ENCODE measurements around the gene FMO2.

FMO2 gene

GRCh38 chr1:171174560-171175294 lies 10.4 kb upstream of the FMO2 start:
- no peak for DNase-seq

- no peak for DNase-seq
These were observed 7.8 kb upstream of the FMO2 start for GRCh38 chr1:171177261-171177660.

DNA sequence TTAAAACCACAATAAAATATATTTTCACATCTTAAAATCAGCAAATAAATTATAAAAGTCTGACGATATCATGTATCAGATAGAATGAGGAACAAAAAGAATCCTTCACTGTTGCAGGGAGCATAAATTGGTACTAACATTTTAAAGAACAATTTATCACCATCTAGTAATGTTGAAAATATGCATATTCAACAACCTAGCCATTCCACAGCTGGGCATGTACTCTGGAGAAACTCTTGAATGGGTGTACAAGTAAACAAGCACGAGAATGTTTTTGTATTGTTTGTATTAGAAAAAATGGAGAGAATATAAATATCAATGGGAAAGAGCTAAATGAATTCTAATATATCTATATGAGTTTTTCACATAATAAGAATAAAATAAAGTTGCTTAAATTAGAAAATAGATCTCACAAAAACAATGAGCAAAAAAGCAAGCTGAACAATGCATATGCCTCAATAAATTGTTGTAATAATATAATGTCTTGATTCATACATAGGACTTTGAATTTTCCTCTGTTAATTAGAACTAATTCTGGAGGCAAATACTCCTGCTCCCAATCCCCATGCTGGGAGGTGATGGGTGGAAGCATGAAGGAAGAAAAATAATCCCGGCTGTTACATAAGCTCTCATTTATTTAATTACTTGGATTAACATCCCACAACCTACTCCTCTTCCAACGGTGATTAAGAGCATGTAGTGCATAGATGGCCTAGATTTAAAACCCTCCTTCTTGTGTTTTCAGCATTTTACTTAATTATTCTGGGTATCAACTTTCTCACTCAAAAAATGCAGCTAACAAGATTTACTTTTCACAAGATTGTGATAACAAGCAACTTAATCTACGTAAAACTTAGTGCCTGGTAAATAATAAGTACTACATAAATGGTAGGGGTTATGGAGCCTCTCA lies 5.5 kb upstream of the FMO2 start:
- no peak for DNase-seq

GRCh38 chr1:171180670-171181069 lies 4.4 kb upstream of the FMO2 start:
- no peak for DNase-seq

DNA sequence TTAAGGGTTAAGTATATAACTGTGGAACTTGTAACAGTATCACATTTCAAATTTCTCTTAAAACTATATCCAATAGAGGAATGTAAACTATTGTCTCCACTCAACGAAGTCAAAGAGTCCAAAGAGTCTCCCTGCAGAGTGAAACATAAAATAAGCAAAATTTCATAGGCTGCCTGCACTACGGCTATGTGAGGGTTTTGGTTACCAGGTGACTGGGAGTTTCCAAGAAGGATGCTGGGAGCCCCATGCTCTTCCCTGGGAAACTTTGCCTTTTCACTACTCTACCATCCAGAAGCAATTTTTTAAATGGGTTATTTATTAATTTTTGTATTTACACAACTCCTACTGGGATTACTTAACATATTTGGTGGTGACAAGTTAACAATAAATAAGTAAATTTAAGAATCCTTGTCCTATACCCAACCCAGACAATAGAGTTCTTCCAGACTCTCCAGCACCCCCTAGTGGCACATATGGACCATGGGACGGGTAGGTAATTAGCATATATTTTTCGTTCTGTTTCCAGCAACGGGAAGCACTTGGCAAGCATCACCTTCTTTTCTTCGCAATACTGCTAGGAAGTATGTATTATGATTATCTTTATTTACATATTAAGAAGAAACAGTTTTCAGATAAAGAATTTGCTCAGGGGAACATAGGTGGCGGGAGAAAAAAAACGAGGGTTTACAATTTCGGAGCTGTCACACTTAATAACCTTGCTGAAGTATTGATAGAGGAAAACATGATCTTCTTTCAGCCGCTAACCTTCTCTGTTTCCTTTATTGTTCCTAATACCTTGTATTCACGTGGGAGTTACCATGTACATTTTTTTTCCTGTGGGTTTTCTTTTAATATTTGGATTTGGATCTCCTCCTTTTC lies 3.5 kb downstream of the FMO2 start:
- DNase-seq = no peak

- DNase-seq = no peak
These were observed 6.9 kb downstream of the FMO2 start for GRCh38 chr1:171191992-171192391.

GRCh38 chr1:171195767-171196166 lies 10.7 kb downstream of the FMO2 start:
- no peak for DNase-seq

DNA sequence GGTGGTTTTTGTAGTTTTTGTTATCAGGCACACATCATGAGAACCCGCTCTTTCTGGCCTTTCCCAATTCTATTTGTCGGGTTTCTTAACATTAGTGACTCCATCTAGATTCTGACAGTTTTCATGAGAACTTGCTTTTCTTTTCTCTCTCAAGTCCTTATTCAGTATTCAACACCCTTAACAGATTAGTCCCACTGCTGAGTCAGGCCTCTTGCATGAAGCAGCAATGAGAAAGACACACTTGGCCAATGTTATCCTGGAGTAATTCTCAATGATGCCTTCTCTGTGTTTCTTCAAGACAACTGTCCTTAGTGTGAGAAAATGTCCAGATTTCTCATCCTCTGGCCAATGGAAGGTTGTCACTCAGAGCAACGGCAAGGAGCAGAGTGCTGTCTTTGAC lies 11.3 kb downstream of the FMO2 start:
- no peak for DNase-seq

DNA sequence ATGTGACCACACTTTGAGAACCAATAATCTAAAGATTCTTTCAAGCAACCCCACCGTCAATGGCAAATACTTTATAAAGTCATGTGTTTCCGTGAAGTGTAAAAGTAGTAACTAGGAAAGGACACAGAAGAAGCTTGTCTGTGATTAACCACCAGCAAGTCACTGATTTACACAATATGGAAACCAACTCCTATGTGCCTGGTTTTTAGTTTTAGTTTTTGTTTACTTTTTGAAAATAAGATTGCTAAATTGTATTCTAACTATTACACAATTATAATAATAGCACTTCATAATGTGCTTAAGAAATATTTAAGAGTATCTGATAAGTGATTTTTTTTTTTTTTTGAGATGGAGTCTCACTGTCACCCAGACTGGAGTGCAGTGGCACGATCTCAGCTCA lies 13.0 kb downstream of the FMO2 start:
- DNase-seq = no peak

- no peak for DNase-seq
These were observed 19.2 kb downstream of the FMO2 start for GRCh38 chr1:171204296-171204695.

- DNase-seq = no peak
These were observed 21.3 kb downstream of the FMO2 start for GRCh38 chr1:171206204-171206977.

GRCh38 chr1:171206978-171207355 lies 21.9 kb downstream of the FMO2 start:
- no peak for DNase-seq

DNA sequence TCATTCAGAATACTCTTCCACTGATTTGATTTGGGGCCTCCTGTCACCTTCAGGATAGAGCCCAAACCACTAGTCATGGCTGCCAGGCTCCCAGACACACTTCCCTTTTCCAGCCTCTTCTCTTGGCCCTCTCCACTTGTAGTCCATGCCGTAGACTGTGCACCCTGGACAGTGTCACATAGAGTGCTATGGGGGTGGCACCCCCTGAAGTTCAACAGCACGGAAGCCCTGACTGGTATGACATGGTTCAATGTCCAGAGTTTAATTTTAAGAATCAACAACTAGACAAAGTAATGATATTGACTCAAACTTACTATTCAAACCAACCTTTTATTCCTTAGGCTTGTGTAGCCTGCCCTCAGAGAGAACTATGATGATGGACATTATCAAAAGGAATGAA lies 22.3 kb downstream of the FMO2 start:
- DNase-seq = no peak

- DNase-seq = no peak
These were observed 25.3 kb downstream of the FMO2 start for GRCh38 chr1:171210355-171210754.

DNA sequence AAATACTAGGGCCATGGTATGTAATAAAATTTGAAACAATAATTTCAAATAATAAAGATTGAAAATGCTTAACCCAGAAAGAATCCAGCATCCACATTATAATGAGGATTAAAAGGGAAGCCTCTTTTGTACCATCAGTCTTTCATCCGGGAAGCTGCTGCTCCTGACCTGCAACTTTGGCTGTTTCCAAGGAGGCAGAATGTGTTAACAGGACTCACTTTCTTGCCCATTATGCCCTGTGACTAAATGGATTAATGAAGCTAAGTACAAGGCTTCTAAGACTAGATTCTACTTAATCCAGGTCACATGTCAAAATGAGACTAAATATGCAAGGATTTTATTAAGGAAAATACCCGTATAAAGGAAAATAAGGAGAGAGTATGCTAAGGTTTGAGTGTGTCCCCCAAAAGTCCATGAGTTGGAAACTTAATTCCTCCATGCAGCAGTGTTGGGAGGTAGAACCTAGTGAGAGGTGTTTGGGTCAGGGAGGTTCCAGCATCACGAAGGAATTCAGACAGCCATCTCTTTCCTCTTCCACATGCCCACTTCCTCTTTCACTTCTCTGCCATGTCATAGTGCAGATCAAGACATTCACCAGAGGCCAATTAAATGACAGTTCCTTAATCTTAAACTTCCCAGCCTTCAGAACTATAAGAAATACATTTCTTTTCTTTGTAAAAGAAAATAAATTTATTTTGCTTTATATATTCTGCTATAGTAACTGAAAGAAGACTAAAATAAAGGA lies 27.7 kb downstream of the FMO2 start:
- DNase-seq = no peak

- DNase-seq = no peak
These were observed 28.7 kb downstream of the FMO2 start for GRCh38 chr1:171213559-171214454.

- DNase-seq = no peak
These were observed 32.8 kb downstream of the FMO2 start for GRCh38 chr1:171217658-171218443.

GRCh38 chr1:171218661-171219060 lies 33.6 kb downstream of the FMO2 start:
- no peak for DNase-seq

DNA sequence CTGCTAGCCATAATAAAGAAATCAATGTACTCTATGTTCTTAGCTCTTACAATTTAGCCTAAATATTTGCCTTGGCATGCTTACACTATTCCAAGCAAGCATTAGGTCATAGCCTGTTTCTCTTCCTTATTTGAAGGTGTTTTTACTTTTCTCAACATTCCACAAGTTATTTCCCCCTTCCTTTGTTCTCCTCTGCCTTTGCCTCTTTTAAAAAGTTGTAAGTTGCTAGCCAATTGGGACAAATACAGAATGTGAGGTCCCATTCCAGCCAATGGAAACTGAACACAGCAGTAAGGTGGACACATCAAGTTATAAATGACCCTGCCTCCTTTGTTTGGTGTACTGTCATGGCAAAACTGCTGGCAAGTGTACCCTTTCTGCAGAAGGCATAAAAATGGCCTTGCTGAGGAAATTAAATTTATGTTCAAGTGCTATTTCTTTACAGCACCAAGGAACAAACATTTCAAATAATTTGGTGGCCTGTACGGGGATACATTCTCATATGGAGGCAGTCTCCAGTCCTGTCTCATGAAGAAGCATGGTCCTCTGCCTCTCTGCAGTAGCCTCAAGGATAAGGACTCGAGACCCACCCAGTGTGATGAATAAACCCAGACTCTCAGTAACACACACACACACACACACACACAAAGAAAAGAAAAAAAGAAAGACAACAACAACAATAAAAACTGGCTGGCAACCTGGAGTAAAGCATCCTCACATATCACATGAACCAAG lies 34.4 kb downstream of the FMO2 start:
- DNase-seq = no peak

All from C1 segment of cervical spinal cord (tissue), 14 donors.